G401 (cell line): ENCODE measurements around the gene VCY1B. TPM values are rescaled to one million over a fixed set of nuclear protein-coding genes. Genes with fewer than 3 reads are reported as not detected.
"Not testable (repeated sequence)": the region's sequence is repeated elsewhere in the genome, so short reads cannot be mapped to it uniquely, and the experiment has no call there.

ENCODE experiments used
- DNase-seq: peaks from one replicate; pipeline ENCODE4 v3.0.0-alpha.2; 2015; ENCODE audit warnings: low spot score
- in situ Hi-C: cut with HindIII; loops from 2 replicates; pipeline ENCODE4 v1.10.0; 2016; ENCODE audit warnings: low sequenced_read_pairs, mixed read lengths
- total RNA-seq: library from RNA; depleted of rRNA; stranded (reverse); fragments of >200 nt; shearing (Covaris generic); gene quantifications from 2 replicates; pipeline ENCODE4 v1.2.3, GENCODE V29; 2014; rRNA removed

VCY1B gene
- not detected in 2 replicates for total RNA-seq

DNA sequence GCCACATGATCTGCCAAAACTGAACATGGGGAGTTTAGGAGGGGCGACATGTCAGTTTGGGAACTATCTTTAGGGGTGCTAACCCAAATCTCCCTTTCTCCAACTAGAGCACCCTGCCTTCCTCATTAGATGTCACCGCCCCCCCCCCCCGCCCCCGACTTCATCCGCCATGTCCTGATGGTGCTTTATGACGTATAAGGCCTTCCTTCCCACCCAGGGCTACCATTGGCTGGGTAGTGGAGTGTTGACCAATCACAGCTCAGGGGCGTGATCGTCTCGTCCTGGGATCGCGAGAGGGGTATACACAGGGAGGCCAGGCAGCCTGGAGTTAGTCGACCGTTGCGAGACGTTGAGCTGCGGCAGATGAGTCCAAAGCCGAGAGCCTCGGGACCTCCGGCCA, at the start of gene VCY1B:
TSS of gene VCY1B (plus strand) at position 301 of the 400 bp plus-strand sequence. CDS start at position 364, 63 bp downstream.
- in situ Hi-C loops, DNase-seq: not testable (repeated sequence)

DNA sequence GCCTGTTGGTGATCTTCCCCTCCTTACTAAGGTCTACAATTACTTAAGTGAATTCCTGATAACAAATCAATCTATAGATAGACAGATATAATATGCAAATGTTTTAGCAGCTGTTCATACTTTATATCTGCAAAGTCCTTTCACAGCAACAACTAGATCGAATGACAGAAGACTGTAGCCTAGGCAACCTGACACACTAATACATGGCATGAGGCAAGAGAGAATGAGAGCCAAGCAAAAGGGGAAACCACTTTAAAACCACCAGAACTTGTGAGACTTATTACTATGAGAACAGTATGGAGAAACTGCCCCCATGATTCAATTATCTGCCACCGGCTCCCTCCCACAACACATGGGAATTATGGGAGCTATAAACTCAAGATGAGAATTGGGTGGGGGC, 44.1 kb upstream of the VCY1B start:
- in situ Hi-C loops, DNase-seq: not testable (repeated sequence)

GRCh38 chrY:14030395-14030794, 25.6 kb upstream of the VCY1B start:
- in situ Hi-C loops, result not testable (repeated sequence)

GRCh38 chrY:14085877-14086276, 29.9 kb downstream of the VCY1B start:
- in situ Hi-C loops, result no loop called here
- DNase-seq, result no peak

More at GRCh38 chrY:14030395-14030794, 25.6 kb upstream of the VCY1B start:
- DNase-seq, result not testable (repeated sequence)

Other genes starting within 250 kb of the VCY1B start
- gene VCY, start 69.8 kb upstream of the VCY1B start, total RNA-seq, result not detected in 2 replicates